ENCODE measurements around the gene STK32B. TPM values are rescaled to one million over a fixed set of nuclear protein-coding genes. Genes with fewer than 3 reads are reported as not detected.

The STK32B gene
- total RNA-seq, 1 donor from 2014 or later: 3.5 TPM

GRCh38 chr4:5421416-5421815, 370.1 kb downstream of the STK32B start:
- Mint-ChIP-seq H3K9me3 (peaks cover 4% of the 10 kb centered on the region), H3K27ac (ENCODE audit: unreplicated experiment) (no peak overlapping the region), H3K4me3 (no peak overlapping the region), H3K4me1 (peaks cover 9% of the 10 kb centered on the region), H3K36me3 (ENCODE audit: low read depth) (peaks cover 12% of the 10 kb centered on the region), H3K27me3 (ENCODE audit: low read depth) (peaks cover 3% of the 10 kb centered on the region)
- no peak for TF ChIP-seq CTCF (conservative IDR thresholded peaks at IDR 0.05)
- no peak for DNase-seq (ENCODE audit: low read depth, low spot score)

- H3K4me3 Mint-ChIP-seq: no peak overlapping the region
- H3K27me3 Mint-ChIP-seq (ENCODE audit: low read depth): peaks cover 3% of the 10 kb centered on the region
- no peak for DNase-seq (ENCODE audit: low read depth, low spot score)
- no peak for TF ChIP-seq CTCF (conservative IDR thresholded peaks at IDR 0.05)
- H3K9me3 Mint-ChIP-seq: peaks cover 3% of the 10 kb centered on the region
- peaks cover 10% of the 10 kb centered on the region for H3K36me3 Mint-ChIP-seq (ENCODE audit: low read depth)
- no peak overlapping the region for H3K27ac Mint-ChIP-seq (ENCODE audit: unreplicated experiment)
- peaks cover 9% of the 10 kb centered on the region for H3K4me1 Mint-ChIP-seq
Observed at GRCh38 chr4:5422195-5422594, 370.9 kb downstream of the STK32B start.

- no peak overlapping the region for H3K27ac Mint-ChIP-seq (ENCODE audit: unreplicated experiment)
- DNase-seq (ENCODE audit: low read depth, low spot score): no peak
- H3K27me3 Mint-ChIP-seq (ENCODE audit: low read depth): peaks cover 3% of the 10 kb centered on the region
- no peaks in the 10 kb centered on the region for H3K9me3 Mint-ChIP-seq
- H3K4me3 Mint-ChIP-seq: no peak overlapping the region
- TF ChIP-seq CTCF (conservative IDR thresholded peaks at IDR 0.05): no peak
- peaks cover 2% of the 10 kb centered on the region for H3K36me3 Mint-ChIP-seq (ENCODE audit: low read depth)
- peaks cover 9% of the 10 kb centered on the region for H3K4me1 Mint-ChIP-seq
Observed at GRCh38 chr4:5423670-5424069, 372.4 kb downstream of the STK32B start.

- Mint-ChIP-seq H3K27ac (ENCODE audit: unreplicated experiment) (no peak overlapping the region), H3K9me3 (no peaks in the 10 kb centered on the region), H3K4me3 (no peak overlapping the region), H3K36me3 (ENCODE audit: low read depth) (peaks cover 2% of the 10 kb centered on the region), H3K4me1 (peaks cover 9% of the 10 kb centered on the region), H3K27me3 (ENCODE audit: low read depth) (peaks cover 3% of the 10 kb centered on the region)
- no peak for DNase-seq (ENCODE audit: low read depth, low spot score)
- no peak for TF ChIP-seq CTCF (conservative IDR thresholded peaks at IDR 0.05)
Observed at GRCh38 chr4:5424211-5424610, 372.9 kb downstream of the STK32B start.

GRCh38 chr4:5424901-5425300, 373.6 kb downstream of the STK32B start:
- DNase-seq (ENCODE audit: low read depth, low spot score): no peak
- H3K4me3 Mint-ChIP-seq: no peak overlapping the region
- H3K9me3 Mint-ChIP-seq: peaks cover 2% of the 10 kb centered on the region
- H3K36me3 Mint-ChIP-seq (ENCODE audit: low read depth): peaks cover 4% of the 10 kb centered on the region
- TF ChIP-seq CTCF (conservative IDR thresholded peaks at IDR 0.05): no peak
- H3K4me1 Mint-ChIP-seq: peaks cover 9% of the 10 kb centered on the region
- peaks cover 5% of the 10 kb centered on the region for H3K27me3 Mint-ChIP-seq (ENCODE audit: low read depth)
- no peak overlapping the region for H3K27ac Mint-ChIP-seq (ENCODE audit: unreplicated experiment)

- Mint-ChIP-seq H3K27ac (ENCODE audit: unreplicated experiment) (no peak overlapping the region), H3K4me1 (no peaks in the 10 kb centered on the region), H3K9me3 (peaks cover 7% of the 10 kb centered on the region), H3K4me3 (no peak overlapping the region), H3K27me3 (ENCODE audit: low read depth) (peaks cover 2% of the 10 kb centered on the region), H3K36me3 (ENCODE audit: low read depth) (peaks cover 7% of the 10 kb centered on the region)
- TF ChIP-seq CTCF (conservative IDR thresholded peaks at IDR 0.05): no peak
- DNase-seq (ENCODE audit: low read depth, low spot score): no peak
Observed at GRCh38 chr4:5429747-5430146, 378.5 kb downstream of the STK32B start.

Measured in neural crest cell (in vitro differentiated cells).